Measurements from ENCODE around the gene EXTL1. TPM values are rescaled to one million over a fixed set of nuclear protein-coding genes. Genes with fewer than 3 reads are reported as not detected.

The EXTL1 gene
- total and polyA plus RNA-seq, 2 donors (not counting 3 experiments of a cell fraction or from before 2014, with no cell fraction given), result not detected

DNA sequence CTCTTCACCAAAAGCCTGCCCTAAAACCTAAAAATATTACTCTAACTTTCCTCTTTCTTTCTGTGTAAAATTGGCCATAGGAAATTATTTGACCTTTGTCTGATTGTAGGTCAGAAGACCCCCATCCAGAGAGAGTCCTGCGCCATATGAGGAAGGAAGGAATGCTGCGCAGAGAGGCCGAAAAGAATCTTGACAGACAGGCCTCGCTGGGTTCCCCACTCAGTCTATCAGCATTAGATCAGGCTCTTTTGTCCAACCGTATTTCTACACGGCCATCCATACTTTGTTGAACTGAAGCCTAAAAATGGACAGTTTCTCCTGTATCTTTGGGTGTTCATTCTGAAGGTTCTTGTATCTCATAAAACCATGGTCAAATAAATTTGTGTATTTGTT, 28.7 kb downstream of the EXTL1 start:
- ChIA-PET POLR2A (no interaction called here), CTCF (no interaction called here)
- peaks cover 39 to 52% of the 10 kb centered on the region in 2 experiments for H3K27me3 ChIP-seq (ENCODE audit: control insufficient read depth in 2 of 2, insufficient read depth in 2 of 2, low read length in 2 of 2)

More for the DNA sequence above, 28.7 kb downstream of the EXTL1 start:
- H4K20me1 ChIP-seq (replicated peaks; ENCODE audit: control insufficient read depth, extremely low read depth, insufficient read depth, low read length), result no peaks in the 10 kb centered on the region
- dilution Hi-C loops (cut with MboI; ENCODE audit: extremely low pct_ligation_motif_present, low sequenced_read_pairs) (no loop called here), intact Hi-C loops (cut with micrococcal nuclease) (no loop called here)
- no peak overlapping the region for H3K27ac ChIP-seq (ENCODE audit: insufficient read depth, low read depth, low read length)
- H3K9me1 ChIP-seq (replicated peaks; ENCODE audit: control insufficient read depth, extremely low read depth, insufficient read depth, low read length), result no peaks in the 10 kb centered on the region
- H3K4me2 ChIP-seq (ENCODE audit: insufficient read depth, low read length), result no peak overlapping the region
- TF ChIP-seq GATA2 (IDR thresholded peaks at IDR 0.05; ENCODE audit: insufficient read depth, insufficient read length, low read depth, low read length) (no peak), EZH2 (IDR thresholded peaks at IDR 0.05; ENCODE audit: borderline replicate concordance, low read depth, low read length, severe bottlenecking) (no peak), JUN (IDR thresholded peaks at IDR 0.05; ENCODE audit: borderline replicate concordance, insufficient read depth, insufficient read length, low read depth) (no peak), MYC (IDR thresholded peaks at IDR 0.05; ENCODE audit: low read depth, low read length) (no peak), POLR2AphosphoS5 (IDR thresholded peaks at IDR 0.05; ENCODE audit: insufficient read depth, low read depth, low read length) (no peak), POLR2A (IDR thresholded peaks at IDR 0.05; ENCODE audit: low read depth, low read length) (no peak), FOS (IDR thresholded peaks at IDR 0.05; ENCODE audit: borderline replicate concordance, insufficient read depth, low read length) (no peak)
- TF ChIP-seq, protein P1, sequence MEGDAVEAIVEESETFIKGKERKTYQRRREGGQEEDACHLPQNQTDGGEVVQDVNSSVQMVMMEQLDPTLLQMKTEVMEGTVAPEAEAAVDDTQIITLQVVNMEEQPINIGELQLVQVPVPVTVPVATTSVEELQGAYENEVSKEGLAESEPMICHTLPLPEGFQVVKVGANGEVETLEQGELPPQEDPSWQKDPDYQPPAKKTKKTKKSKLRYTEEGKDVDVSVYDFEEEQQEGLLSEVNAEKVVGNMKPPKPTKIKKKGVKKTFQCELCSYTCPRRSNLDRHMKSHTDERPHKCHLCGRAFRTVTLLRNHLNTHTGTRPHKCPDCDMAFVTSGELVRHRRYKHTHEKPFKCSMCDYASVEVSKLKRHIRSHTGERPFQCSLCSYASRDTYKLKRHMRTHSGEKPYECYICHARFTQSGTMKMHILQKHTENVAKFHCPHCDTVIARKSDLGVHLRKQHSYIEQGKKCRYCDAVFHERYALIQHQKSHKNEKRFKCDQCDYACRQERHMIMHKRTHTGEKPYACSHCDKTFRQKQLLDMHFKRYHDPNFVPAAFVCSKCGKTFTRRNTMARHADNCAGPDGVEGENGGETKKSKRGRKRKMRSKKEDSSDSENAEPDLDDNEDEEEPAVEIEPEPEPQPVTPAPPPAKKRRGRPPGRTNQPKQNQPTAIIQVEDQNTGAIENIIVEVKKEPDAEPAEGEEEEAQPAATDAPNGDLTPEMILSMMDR (IDR thresholded peaks at IDR 0.05; ENCODE audit: extremely low read depth in 1 of 2, insufficient read depth in 1 of 2, low read depth in 1 of 2, low read length in 2 of 2), result no peak
- TF ChIP-seq, protein P2, sequence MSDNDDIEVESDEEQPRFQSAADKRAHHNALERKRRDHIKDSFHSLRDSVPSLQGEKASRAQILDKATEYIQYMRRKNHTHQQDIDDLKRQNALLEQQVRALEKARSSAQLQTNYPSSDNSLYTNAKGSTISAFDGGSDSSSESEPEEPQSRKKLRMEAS (IDR thresholded peaks at IDR 0.05; ENCODE audit: insufficient read depth, insufficient read length), result no peak
- DNase-seq (ENCODE audit: low read depth, low spot score) (no peak), FAIRE-seq (no peak)
- no TSS peak for BruUV-seq (replicated peaks)
- H2AFZ ChIP-seq (ENCODE audit: low read depth, low read length), result no peak overlapping the region
- no peaks in the 10 kb centered on the region for H3K79me2 ChIP-seq (ENCODE audit: control insufficient read depth, insufficient read depth, low read length)
- no peaks in the 10 kb centered on the region for H3K9me3 ChIP-seq (replicated peaks; ENCODE audit: control insufficient read depth, insufficient read depth, low read length)
- no peak overlapping the region for H3K9ac ChIP-seq (replicated peaks; ENCODE audit: extremely low read depth, insufficient read depth, low read length)
- H3K36me3 ChIP-seq (ENCODE audit: control insufficient read depth in 2 of 2, extremely low read depth in 1 of 2, insufficient read depth in 2 of 2, low read length in 2 of 2), result no peaks in the 10 kb centered on the region
- H3K4me1 ChIP-seq (ENCODE audit: control insufficient read depth, extremely low read depth, insufficient read depth, low read length), result no peaks in the 10 kb centered on the region
- no peak overlapping the region for H3K4me3 ChIP-seq (replicated peaks in 1 of 3; ENCODE audit: insufficient read depth in 1 of 3, low read depth in 1 of 3, low read length in 3 of 3)
